GM10248 (cell line): ENCODE data around the gene U2AF1L4.

ENCODE experiments used
- CTCF ChIA-PET: fragments of 300-600 bp; sonication (Branson Sonifier 250); formaldehyde crosslinking; extraction: SDS; loops from one replicate; lab custom pipeline; 2021; ENCODE audit warnings: antibody characterized with exemption; lab: Yijun Ruan, JAX
- POLR2A ChIA-PET: fragments of 350-650 bp; sonication (Branson Sonifier 250); formaldehyde crosslinking; extraction: SDS; loops from one replicate; lab custom pipeline; 2020; ENCODE audit warnings: antibody characterized with exemption; lab: Yijun Ruan, JAX
- DNase-seq: peaks from one replicate; pipeline ENCODE4 v3.0.0; 2012; ENCODE audit errors: extremely low spot score
- CTCF ChIP-seq: IDR thresholded peaks from 2 replicates; pipeline ENCODE4 v1.5.1; 2012; ENCODE audit warnings: mild to moderate bottlenecking, low read depth; ENCODE audit errors: extremely low read depth, missing control alignments, control extremely low read depth

U2AF1L4 gene

GRCh38 chr19:35738887-35739229 lies 6.4 kb downstream of the U2AF1L4 start:
- ChIA-PET CTCF (interaction anchor here (2.2 to 6.1 kb wide), 2 partner anchors 15 to 44 kb away, joined by 10 to 20 read pairs; no protein-coding TSS in a partner anchor), POLR2A (interaction anchor here (1.4 to 2.1 kb wide), 2 partner anchors 10 to 26 kb away, joined by 4 to 7 read pairs; partner anchors contain the start of gene LIN37)
- DNase-seq = no peak
- no peak for TF ChIP-seq CTCF

GRCh38 chr19:35738021-35738886 lies 7.0 kb downstream of the U2AF1L4 start:
- CTCF ChIA-PET = interaction anchor here (1.4 to 6.1 kb wide), 3 partner anchors 14 to 45 kb away, joined by 10 to 20 read pairs (median 14); no protein-coding TSS in a partner anchor
- no peak for TF ChIP-seq CTCF
- POLR2A ChIA-PET = interaction anchor here (2.1 kb wide), 1 partner anchor 10 kb away, joined by 5 read pairs; no protein-coding TSS in a partner anchor
- no peak for DNase-seq

- no peak for DNase-seq
- CTCF ChIA-PET = interaction anchor here (0.7 to 6.1 kb wide), 9 partner anchors 8 to 194 kb away, joined by 3 to 20 read pairs (median 5); partner anchors contain the start of genes LIN37, PSENEN and U2AF1L4
- POLR2A ChIA-PET = interaction anchor here (0.6 to 2.1 kb wide), 5 partner anchors 9 to 436 kb away, joined by 3 to 5 read pairs (median 3); partner anchors contain the start of gene LIN37
- peak; percentile 19 for TF ChIP-seq CTCF
Measured at GRCh38 chr19:35736913-35737886, 8.0 kb downstream of the U2AF1L4 start.

- CTCF ChIA-PET = interaction anchor here (1.6 to 6.1 kb wide), 2 partner anchors 11 to 40 kb away, joined by 5 to 20 read pairs; no protein-coding TSS in a partner anchor
Measured at GRCh38 chr19:35734889-35735288, 10.3 kb downstream of the U2AF1L4 start.

GRCh38 chr19:35734273-35734672 lies 10.9 kb downstream of the U2AF1L4 start:
- no peak for DNase-seq
- ChIA-PET CTCF (interaction anchor here (0.7 to 6.1 kb wide), 2 partner anchors 10 to 40 kb away, joined by 3 to 20 read pairs; no protein-coding TSS in a partner anchor), POLR2A (interaction anchor here (0.7 kb wide), 1 partner anchor 13 kb away, joined by 3 read pairs; no protein-coding TSS in a partner anchor)
- TF ChIP-seq CTCF = no peak

More at GRCh38 chr19:35734889-35735288, 10.3 kb downstream of the U2AF1L4 start:
- no peak for TF ChIP-seq CTCF
- POLR2A ChIA-PET = no interaction called here
- no peak for DNase-seq
